Osteoblast (primary cell): ENCODE measurements around the gene ALOX5. TPM values are rescaled to one million over a fixed set of nuclear protein-coding genes. Genes with fewer than 3 reads are reported as not detected.

Experiments
- DNase-seq: peaks from one replicate; pipeline ENCODE4 v3.0.0; 2011; ENCODE audit warnings: low spot score, mixed read lengths; ENCODE audit not compliant: insufficient read length; ENCODE audit errors: missing footprints
- H2AFZ ChIP-seq: 2 replicates; pipeline ENCODE4 v1.6.0; 2011; ENCODE audit warnings: mild to moderate bottlenecking, low read length
- H3K27ac ChIP-seq: 2 replicates; pipeline ENCODE4 v1.5.1; 2011; ENCODE audit warnings: mild to moderate bottlenecking, low read depth, low read length, moderate library complexity
- H3K27me3 ChIP-seq: 2 replicates; pipeline ENCODE4 v1.6.0; 2012; ENCODE audit warnings: mild to moderate bottlenecking, control low read depth, inconsistent platforms, low read length, moderate library complexity; ENCODE audit not compliant: insufficient read depth
- H3K36me3 ChIP-seq: 2 replicates; pipeline ENCODE4 v1.5.1; 2011; ENCODE audit warnings: mild to moderate bottlenecking, low read length, control low read depth, moderate library complexity; ENCODE audit not compliant: insufficient read depth
- H3K4me1 ChIP-seq: 2 replicates; pipeline ENCODE4 v1.5.1; 2011; ENCODE audit warnings: mild to moderate bottlenecking, low read length, control low read depth, moderate library complexity; ENCODE audit not compliant: insufficient read depth
- H3K4me2 ChIP-seq: 2 replicates; pipeline ENCODE4 v1.6.0; 2011; ENCODE audit warnings: mild to moderate bottlenecking, low read length; ENCODE audit not compliant: insufficient read depth
- H3K4me3 ChIP-seq: fragments of 200-600 bp; sonication (generic); 3 replicates; pipeline ENCODE4 v1.5.1; 2012; ENCODE audit warnings: mild to moderate bottlenecking, low read length, inconsistent platforms; ENCODE audit not compliant: insufficient read depth
- H3K79me2 ChIP-seq: 2 replicates; pipeline ENCODE4 v1.6.0; 2012; ENCODE audit warnings: mild to moderate bottlenecking, low read length, control low read depth, inconsistent platforms; ENCODE audit not compliant: insufficient read depth
- H3K9me3 ChIP-seq: 2 replicates; pipeline ENCODE4 v1.5.1; 2011; ENCODE audit warnings: low read depth, low read length, control low read depth
- H4K20me1 ChIP-seq: 2 replicates; pipeline ENCODE4 v1.6.0; 2012; ENCODE audit warnings: mild to moderate bottlenecking, low read length, control low read depth; ENCODE audit not compliant: insufficient read depth
- CTCF ChIP-seq: IDR thresholded peaks from 2 replicates; pipeline ENCODE4 v1.5.1; 2011; ENCODE audit warnings: mild to moderate bottlenecking, low read depth, low read length, moderate library complexity; ENCODE audit errors: extremely low read depth
- total RNA-seq: library from RNA; depleted of rRNA; stranded (reverse); fragments of >200 nt; gene quantifications from 2 replicates; pipeline ENCODE4 v1.2.3, GENCODE V29; 2012

Gene ALOX5
- total RNA-seq, 1 donor, result not detected

GRCh38 chr10:45444976-45445898 lies 71.2 kb downstream of the ALOX5 start:
- Histone ChIP-seq H3K4me2 (no peak overlapping the region), H3K4me3 (no peak overlapping the region), H4K20me1 (no peaks in the 10 kb centered on the region), H3K27me3 (no peaks in the 10 kb centered on the region), H3K9me3 (no peaks in the 10 kb centered on the region), H3K4me1 (no peaks in the 10 kb centered on the region), H2AFZ (no peak overlapping the region), H3K79me2 (no peaks in the 10 kb centered on the region), H3K27ac (no peak overlapping the region), H3K36me3 (no peaks in the 10 kb centered on the region)
- TF ChIP-seq CTCF, result no peak
- DNase-seq, result peak; percentile 75

- H3K4me2 ChIP-seq, result no peak overlapping the region
- no peaks in the 10 kb centered on the region for H3K4me1 ChIP-seq
- no peaks in the 10 kb centered on the region for H3K36me3 ChIP-seq
- TF ChIP-seq CTCF, result no peak
- H3K27ac ChIP-seq, result no peak overlapping the region
- no peaks in the 10 kb centered on the region for H3K9me3 ChIP-seq
- H3K79me2 ChIP-seq, result no peaks in the 10 kb centered on the region
- no peaks in the 10 kb centered on the region for H4K20me1 ChIP-seq
- DNase-seq, result peak; percentile 77
- H3K27me3 ChIP-seq, result no peaks in the 10 kb centered on the region
- no peak overlapping the region for H3K4me3 ChIP-seq
- no peak overlapping the region for H2AFZ ChIP-seq
Observed at GRCh38 chr10:45446858-45447257, 72.8 kb downstream of the ALOX5 start.

GRCh38 chr10:45447416-45447815 lies 73.4 kb downstream of the ALOX5 start:
- Histone ChIP-seq H3K4me1 (no peaks in the 10 kb centered on the region), H3K27ac (no peak overlapping the region), H2AFZ (no peak overlapping the region), H3K4me2 (no peak overlapping the region), H4K20me1 (no peaks in the 10 kb centered on the region), H3K36me3 (no peaks in the 10 kb centered on the region), H3K4me3 (no peak overlapping the region), H3K79me2 (no peaks in the 10 kb centered on the region), H3K9me3 (no peaks in the 10 kb centered on the region), H3K27me3 (no peaks in the 10 kb centered on the region)
- TF ChIP-seq CTCF, result no peak
- DNase-seq, result peak; percentile 79

- no peak for DNase-seq
- Histone ChIP-seq H3K79me2 (no peaks in the 10 kb centered on the region), H3K36me3 (no peaks in the 10 kb centered on the region), H3K9me3 (no peaks in the 10 kb centered on the region), H2AFZ (no peak overlapping the region), H4K20me1 (no peaks in the 10 kb centered on the region), H3K4me1 (no peaks in the 10 kb centered on the region), H3K4me2 (no peak overlapping the region), H3K4me3 (no peak overlapping the region), H3K27me3 (no peaks in the 10 kb centered on the region), H3K27ac (no peak overlapping the region)
- no peak for TF ChIP-seq CTCF
Observed at GRCh38 chr10:45450866-45451265, 76.8 kb downstream of the ALOX5 start.
